DMS53 treated with DMSO at 0.1 percent for 48 hours (cell line): ENCODE results near the gene ATP8B2.
"Not testable (repeated sequence)": the region's sequence is repeated elsewhere in the genome, so short reads cannot be mapped to it uniquely, and the experiment has no call there.

Source experiments
- DNase-seq: peaks from one replicate; lab custom pipeline; 2025; ENCODE audit not compliant: unreplicated experiment; lab: John Stamatoyannopoulos, UW

The ATP8B2 gene

GRCh38 chr1:154321609-154321934, 3.8 kb upstream of the ATP8B2 start:
- DNase-seq = not testable (repeated sequence)

DNA sequence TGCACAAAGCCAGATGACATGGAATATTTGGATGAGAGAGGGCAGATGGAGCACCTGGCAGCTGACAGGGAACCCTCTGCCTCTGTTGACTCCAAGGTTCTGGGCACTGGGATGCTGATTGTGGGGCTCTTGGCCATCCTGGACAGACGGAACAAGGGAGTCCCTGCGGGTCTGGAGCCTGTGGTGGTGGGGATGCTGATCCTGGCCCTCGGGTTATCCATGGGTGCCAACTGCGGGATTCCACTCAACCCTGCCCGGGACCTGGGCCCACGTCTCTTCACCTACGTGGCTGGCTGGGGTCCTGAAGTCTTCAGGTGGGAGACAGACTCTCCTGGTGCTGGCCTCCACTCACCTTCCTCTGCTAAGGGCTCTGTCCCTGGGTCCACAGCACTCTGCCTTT, 1.8 kb upstream of the ATP8B2 start:
- no peak for DNase-seq

GRCh38 chr1:154324241-154324640, 1.1 kb upstream of the ATP8B2 start:
- no peak for DNase-seq

GRCh38 chr1:154325583-154326545, 539 bp downstream of the ATP8B2 start:
- DNase-seq = peak; percentile 52

DNA sequence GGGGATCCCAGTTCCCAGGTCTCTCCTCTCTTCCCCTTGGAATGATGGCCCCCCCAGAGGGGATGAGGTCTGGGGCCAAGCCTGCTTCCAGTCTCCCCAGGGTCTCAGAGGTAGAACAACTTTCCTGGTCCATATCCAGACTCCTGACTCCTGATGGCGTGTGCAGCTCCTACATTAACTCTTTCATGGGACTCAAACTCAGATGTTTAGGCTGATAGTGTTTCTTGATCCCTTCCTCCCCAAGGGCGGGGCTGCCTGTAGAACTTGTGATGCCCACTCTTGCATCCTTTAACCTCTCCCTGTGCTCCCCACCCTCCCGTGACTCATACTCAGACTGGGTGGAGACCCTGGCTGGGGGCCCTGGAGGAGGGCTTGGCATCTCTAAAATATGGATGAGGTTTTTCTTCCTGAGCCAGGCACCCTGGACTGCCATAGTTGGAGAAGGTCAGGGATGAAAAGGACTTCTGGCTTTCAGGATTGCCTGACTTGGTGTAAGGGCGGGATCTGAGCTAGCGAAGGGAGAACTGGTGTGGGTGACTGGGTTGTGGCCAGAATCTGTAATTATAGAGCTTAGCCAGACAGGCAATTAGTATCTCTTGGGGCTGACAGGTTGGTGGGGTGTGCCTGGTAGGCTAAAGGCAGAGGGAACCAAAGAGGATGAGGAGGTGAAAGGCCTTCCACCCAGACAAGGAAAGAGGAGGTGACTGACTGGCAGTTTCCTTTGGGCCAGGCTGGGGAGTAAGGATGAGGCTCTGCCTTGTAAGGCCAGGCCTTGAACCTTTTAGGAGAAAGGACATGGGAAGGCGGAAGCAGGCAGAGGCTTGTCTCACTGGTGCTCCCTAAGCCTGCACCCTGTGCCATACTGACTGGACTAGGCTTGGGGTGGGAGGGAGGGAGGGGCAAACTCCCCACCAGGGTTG, 1.5 kb downstream of the ATP8B2 start:
- DNase-seq = no peak

DNA sequence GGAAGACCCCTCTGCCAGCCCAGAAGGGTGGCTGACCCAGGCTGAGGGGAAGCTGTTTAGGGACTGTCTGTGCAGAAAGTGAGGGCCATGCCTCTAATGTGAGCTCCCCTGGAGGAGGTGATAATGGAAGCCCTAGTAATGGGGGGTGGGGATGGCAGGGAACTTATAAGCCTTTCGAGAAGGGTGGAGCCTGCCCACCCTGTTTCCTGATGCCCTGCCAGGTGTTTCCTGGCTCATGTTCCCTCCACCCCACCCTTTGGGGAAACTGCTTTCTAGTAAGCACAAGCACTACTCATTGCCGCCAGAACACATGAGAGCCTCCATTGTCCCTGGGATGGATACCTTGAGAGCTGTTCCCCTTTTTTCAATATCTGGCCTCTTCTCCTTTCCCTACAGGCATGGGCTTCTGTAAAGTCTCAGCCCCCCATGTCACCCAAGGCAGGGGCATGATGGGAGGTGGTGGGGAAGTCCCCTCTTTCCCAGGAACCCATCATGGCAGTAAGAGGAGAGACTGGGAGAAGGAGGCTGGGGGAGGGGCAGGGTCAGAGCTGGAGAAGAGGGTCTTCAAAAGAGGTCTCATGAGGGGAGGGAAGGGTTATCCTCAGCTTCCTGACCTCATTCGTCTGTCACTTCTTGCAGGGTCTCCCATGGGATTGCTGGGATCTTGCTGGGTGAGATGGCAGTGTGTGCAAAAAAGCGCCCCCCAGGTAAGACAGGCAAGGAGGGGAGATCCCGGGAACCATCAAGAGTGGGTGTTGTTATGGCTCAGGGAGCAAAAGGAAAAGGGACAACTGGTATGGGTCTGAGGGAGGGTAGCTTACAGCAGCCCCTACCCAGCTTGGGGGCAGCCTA, 2.4 kb downstream of the ATP8B2 start:
- no peak for DNase-seq

GRCh38 chr1:154328318-154329151, 3.2 kb downstream of the ATP8B2 start:
- peak; percentile 58 for DNase-seq

DNA sequence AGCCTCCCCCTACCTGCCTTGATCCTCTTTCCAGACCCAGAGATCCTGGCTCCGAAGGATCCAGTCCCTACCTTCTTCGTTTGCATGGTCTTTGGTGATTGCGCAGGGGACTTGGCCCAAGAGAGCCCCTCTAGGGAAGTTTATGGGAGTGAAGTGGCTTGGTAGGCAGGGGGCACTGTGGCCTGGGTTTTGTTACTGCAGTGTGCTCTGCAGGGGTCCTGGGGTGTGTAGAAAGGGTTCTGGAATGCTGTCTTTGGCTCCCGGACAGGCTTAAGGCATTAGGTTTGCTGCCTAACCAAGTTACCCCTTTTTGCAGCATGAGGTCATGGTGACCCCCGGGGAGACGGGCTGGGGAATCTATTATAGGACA, 3.8 kb downstream of the ATP8B2 start:
- no peak for DNase-seq

- DNase-seq = no peak
Observed at GRCh38 chr1:154329551-154330131, 4.3 kb downstream of the ATP8B2 start.

DNA sequence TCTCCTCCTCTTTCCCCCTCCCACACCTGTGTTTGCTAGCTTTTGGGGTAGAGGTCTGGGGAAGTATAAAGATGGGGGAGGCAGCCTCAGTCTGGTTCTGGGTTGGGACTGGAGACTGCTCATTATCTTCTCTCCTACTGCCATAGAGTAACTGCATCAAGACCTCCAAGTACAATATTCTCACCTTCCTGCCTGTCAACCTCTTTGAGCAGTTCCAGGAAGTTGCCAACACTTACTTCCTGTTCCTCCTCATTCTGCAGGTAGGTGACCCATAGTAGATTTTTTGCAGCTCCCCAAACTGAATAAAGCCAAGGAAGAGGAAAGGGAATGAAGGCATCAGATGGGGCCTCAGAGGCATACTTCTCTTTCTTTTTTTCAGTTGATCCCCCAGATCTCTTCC, 5.3 kb downstream of the ATP8B2 start:
- DNase-seq = no peak

DNA sequence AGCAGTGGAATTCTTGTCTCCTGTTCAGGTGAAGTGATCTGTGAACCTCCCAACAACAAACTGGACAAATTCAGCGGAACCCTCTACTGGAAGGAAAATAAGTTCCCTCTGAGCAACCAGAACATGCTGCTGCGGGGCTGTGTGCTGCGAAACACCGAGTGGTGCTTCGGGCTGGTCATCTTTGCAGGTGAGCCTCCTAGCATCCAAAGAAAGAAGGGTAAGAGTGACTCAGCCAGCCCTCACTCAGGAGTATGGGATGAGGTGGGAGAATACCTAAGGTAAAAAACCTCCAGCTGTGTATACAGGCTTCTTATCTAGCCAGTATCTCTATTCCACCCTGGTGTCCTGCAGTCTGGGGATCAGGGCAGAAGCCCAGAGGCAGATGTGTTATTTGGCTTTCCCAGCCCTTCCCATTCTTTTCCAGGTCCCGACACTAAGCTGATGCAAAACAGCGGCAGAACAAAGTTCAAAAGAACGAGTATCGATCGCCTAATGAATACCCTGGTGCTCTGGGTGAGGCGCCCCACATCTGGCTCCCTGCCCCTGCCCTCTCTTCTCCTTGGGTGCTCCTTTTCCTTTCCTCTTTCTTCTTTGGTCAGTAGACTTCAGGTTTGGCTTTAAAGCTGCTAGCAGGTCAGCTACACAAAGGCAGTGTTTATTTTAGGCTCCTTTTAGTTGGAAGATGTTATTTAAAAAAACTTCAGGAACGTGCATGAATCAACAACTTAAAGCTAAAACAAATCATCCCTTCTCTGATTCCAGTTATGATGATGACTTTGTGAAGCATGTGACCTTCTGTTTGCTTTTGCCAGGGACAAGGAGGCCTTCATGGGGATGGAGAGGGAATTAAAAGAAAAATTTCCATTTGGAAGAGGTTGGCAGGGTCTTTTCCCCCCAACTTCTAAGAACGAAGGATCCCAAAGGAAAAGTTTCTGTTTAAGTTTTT, 9.0 kb downstream of the ATP8B2 start:
- DNase-seq = no peak

- peak; percentile 61 for DNase-seq
Observed at GRCh38 chr1:154335025-154335714, 9.8 kb downstream of the ATP8B2 start.

GRCh38 chr1:154337253-154337894, 12.0 kb downstream of the ATP8B2 start:
- DNase-seq = no peak

DNA sequence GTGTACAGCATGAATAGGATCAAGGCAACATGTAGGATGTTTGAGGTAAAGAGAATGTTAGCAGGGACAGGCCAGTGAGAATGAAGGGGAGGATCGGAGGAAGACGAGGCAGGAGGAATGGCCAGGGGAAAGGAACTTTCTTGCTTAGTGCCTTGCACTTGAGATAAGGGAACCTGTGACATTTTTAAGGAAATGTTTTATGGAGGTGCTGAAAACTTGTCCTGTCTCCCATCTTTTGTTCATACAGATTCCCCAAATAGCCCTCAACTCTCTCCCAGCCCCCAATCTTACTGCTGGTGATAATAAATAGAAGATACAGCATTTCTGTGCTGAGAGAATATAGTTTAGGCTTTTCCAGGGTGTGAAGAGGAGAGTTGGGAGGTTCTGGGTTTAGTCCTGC, 13.6 kb downstream of the ATP8B2 start:
- no peak for DNase-seq

- DNase-seq = not testable (repeated sequence)
Observed at GRCh38 chr1:154341366-154341765, 16.0 kb downstream of the ATP8B2 start.

- no peak for DNase-seq
Observed at GRCh38 chr1:154342132-154342531, 16.8 kb downstream of the ATP8B2 start.

DNA sequence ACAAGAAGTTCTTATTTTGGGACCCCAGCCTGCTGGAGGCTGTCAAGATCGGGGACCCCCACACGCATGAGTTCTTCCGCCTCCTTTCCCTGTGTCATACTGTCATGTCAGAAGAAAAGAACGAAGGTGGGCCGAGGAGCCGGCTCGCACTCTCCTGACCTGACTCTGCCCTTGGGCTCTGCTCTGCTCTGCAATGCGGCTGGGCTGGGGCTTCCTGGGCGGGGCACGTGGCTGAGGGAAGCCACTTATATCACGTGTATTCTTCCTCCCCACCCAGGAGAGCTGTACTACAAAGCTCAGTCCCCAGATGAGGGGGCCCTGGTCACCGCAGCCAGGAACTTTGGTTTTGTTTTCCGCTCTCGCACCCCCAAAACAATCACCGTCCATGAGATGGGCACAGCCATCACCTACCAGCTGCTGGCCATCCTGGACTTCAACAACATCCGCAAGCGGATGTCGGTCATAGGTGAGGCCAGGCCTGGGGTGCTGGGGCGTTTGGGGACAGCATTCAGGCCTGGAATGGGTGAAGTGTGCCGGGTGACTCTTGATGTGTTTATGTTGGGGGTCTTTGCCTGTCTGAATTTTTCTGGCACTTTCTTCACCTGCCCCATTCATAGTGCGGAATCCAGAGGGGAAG, 17.6 kb downstream of the ATP8B2 start:
- no peak for DNase-seq
